Epithelial cell of proximal tubule (primary cell): ENCODE measurements around the gene SNRK. TPM values are rescaled to one million over a fixed set of nuclear protein-coding genes. Genes with fewer than 3 reads are reported as not detected.
A peak's percentile ranks its signal among the peaks of the same experiment; 100 is the strongest.

ENCODE experiments used
- DNase-seq: peaks from one replicate; pipeline ENCODE4 v3.0.0-alpha.2; 2011; ENCODE audit warnings: low read depth
- H3K4me3 ChIP-seq: 2 replicates; pipeline ENCODE4 v1.5.1; 2011; ENCODE audit warnings: low read depth, mild to moderate bottlenecking, low read length
- CTCF ChIP-seq: conservative IDR thresholded peaks from 2 replicates; pipeline ENCODE4 v1.5.1; 2012; ENCODE audit warnings: low read depth, mild to moderate bottlenecking, low read length
- total RNA-seq: library from RNA; depleted of rRNA; stranded (reverse); fragments of >200 nt; gene quantifications from 2 replicates; pipeline ENCODE4 v1.2.3, GENCODE V29; 2015

Gene SNRK
- 12.9 and 16.3 TPM in 2 replicates for total RNA-seq

- peak; percentile 32 for TF ChIP-seq CTCF
- peak within 1 kb of the TSS; percentile 82 for H3K4me3 ChIP-seq
- DNase-seq, result no peak
Observed at GRCh38 chr3:43286115-43286840, at the start of gene SNRK. TSS of gene SNRK (plus strand) at chr3:43286540. CDS start at chr3:43303204, 16,664 bp downstream.

DNA sequence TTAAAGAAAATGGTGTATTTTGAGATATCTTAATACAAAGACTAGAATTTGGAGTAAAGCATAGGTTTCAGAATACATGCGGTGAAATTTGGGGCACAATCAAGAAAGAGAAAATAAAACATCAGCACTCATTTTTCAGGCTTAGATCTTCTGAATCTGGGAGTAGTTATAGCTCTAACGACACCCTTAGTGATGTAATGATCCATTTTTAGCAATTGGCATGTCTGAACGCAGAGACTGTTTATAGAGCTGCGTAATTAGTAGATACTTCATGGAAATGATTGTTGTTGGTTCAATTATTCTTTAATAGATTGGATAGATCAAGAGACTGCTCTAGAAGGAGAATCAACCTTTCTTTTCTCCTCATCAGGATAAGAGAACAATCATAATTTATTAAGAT lies 47.5 kb upstream of the SNRK start:
- no peak for TF ChIP-seq CTCF
- DNase-seq, result no peak

DNA sequence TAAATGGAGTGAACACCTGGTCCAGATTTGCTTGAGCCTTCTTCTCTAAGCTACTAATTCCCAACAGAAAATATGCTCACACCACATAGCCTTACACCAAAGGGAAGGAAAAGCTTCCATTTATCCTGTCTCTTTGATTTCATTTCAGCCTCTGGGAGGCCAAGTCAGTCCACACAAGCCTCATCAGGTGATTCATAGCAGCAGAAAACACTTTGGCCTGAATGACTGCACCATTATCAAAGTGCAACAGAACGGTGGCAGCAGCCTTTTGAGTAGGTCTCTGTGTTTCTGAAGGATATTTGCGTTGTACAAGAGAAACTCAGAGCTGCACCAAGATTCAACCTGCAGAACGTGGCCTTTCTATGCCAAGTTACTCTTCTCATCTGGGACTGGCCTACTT lies 46.6 kb upstream of the SNRK start:
- no peak overlapping the region for H3K4me3 ChIP-seq
- no peak for TF ChIP-seq CTCF
- DNase-seq, result no peak

More for the DNA sequence above, 47.5 kb upstream of the SNRK start:
- no peak overlapping the region for H3K4me3 ChIP-seq

GRCh38 chr3:43243590-43244587 lies 42.5 kb upstream of the SNRK start:
- H3K4me3 ChIP-seq, result no peak overlapping the region
- DNase-seq, result no peak
- no peak for TF ChIP-seq CTCF

GRCh38 chr3:43244694-43245093 lies 41.6 kb upstream of the SNRK start:
- no peak for TF ChIP-seq CTCF
- no peak for DNase-seq

GRCh38 chr3:43246976-43247375 lies 39.4 kb upstream of the SNRK start:
- no peak for DNase-seq
- no peak for TF ChIP-seq CTCF
- H3K4me3 ChIP-seq, result no peak overlapping the region

More at GRCh38 chr3:43244694-43245093, 41.6 kb upstream of the SNRK start:
- H3K4me3 ChIP-seq, result no peak overlapping the region
